Measurements from ENCODE around the gene SBF1. TPM values are rescaled to one million over a fixed set of nuclear protein-coding genes. Genes with fewer than 3 reads are reported as not detected.
A peak's percentile ranks its signal among the peaks of the same experiment; 100 is the strongest.

Gene SBF1
- total and polyA plus RNA-seq, 2 of the 13 experiments (the other 11 are each of a cell fraction or from before 2014, with no cell fraction given): 31.7 to 40.9 TPM

DNA sequence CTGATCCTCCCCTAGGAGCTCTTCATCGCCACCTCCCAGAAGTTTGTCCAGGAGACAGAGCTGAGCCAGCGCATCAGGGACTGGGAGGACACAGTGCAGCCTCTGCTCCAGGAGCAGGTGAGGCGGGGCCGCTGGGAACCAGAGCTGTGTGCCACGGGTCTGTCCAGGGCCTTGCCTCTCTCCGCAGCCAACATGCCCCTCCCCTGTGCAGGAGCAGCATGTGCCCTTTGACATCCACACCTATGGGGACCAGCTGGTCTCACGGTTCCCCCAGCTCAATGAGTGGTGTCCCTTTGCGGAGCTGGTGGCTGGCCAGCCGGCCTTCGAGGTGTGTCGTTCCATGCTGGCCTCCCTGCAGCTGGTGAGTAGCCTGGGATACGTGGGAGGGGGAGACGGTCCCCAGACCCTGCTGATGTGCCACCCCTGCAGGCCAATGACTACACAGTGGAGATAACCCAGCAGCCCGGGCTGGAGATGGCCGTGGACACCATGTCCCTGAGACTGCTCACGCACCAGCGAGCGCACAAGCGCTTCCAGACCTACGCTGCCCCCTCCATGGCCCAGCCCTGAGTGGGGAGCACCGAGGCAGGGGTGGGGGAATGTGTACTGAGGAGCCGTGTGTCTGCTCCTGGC lies 48.1 kb upstream of the SBF1 start:
- Histone ChIP-seq H3K9me3 (ENCODE audit: low read length) (no peaks in the 10 kb centered on the region), H3K79me2 (ENCODE audit: insufficient read depth, low read length) (peaks cover 20% of the 10 kb centered on the region), H3K36me3 (replicated peaks in 1 of 2; ENCODE audit: control insufficient read depth in 1 of 2, insufficient read depth in 2 of 2, low read length in 2 of 2) (peaks cover 16 to 43% of the 10 kb centered on the region in 2 experiments; a peak in 4 of 5 replicates), H3K4me2 (ENCODE audit: low read depth, low read length) (no peak overlapping the region), H3K4me1 (ENCODE audit: insufficient read depth, low read length) (peaks cover 28% of the 10 kb centered on the region), H4K20me1 (ENCODE audit: insufficient read depth, low read length) (peaks cover 19% of the 10 kb centered on the region), H3K27ac (ENCODE audit: extremely low read length, insufficient read depth, low read length) (no peak overlapping the region), H3K9ac (ENCODE audit: insufficient read depth, low read depth, low read length) (no peak overlapping the region), H2AFZ (ENCODE audit: low read length) (no peak overlapping the region), H3K4me3 (replicated peaks in 1 of 3; ENCODE audit: insufficient read depth in 1 of 3, low read depth in 2 of 3, low read length in 3 of 3) (no peak overlapping the region), H3K27me3 (ENCODE audit: control insufficient read depth in 1 of 2, insufficient read depth in 2 of 2, low read length in 2 of 2) (no peaks in the 10 kb centered on the region)
- TF ChIP-seq AGO2 (optimal IDR thresholded peaks at IDR 0.05; ENCODE audit: low read depth, low read length) (peak; percentile 89), PHF5A (CRISPR knock-in tag; IDR thresholded peaks at IDR 0.05; ENCODE audit: low read depth, unreplicated experiment) (no peak), AKAP8 (CRISPR knock-in tag; IDR thresholded peaks at IDR 0.05) (0 out of 2 replicates have a peak, but pooled peaks have one; percentile 23), RBFOX2 (IDR thresholded peaks at IDR 0.05; ENCODE audit: low read depth, low read length) (peak; percentile 46)
- no TSS peak for BruUV-seq (replicated peaks)
- ATAC-seq (no peak), FAIRE-seq (no peak), DNase-seq (ENCODE audit: low spot score) (no peak)
- POLR2A ChIA-PET: interaction anchor here (1.0 kb wide), 1 partner anchor 38 kb away, joined by 3 read pairs; no protein-coding TSS in a partner anchor
- in situ Hi-C loops (cut with HindIII; ENCODE audit: extremely low pct_ligation_motif_present, low pct_unique_long_range_greater_than_20kb) (no loop called here), intact Hi-C loops (cut with micrococcal nuclease; ENCODE audit: unreplicated experiment) (no loop called here)
- WGBS (ENCODE audit: low lambda C conversion rate): 98% methylated on average over 11 of the region's 22 CpGs
- CTCF ChIA-PET (ENCODE audit: low intra/inter-chr PET ratio, low total read pairs): no interaction called here

DNA sequence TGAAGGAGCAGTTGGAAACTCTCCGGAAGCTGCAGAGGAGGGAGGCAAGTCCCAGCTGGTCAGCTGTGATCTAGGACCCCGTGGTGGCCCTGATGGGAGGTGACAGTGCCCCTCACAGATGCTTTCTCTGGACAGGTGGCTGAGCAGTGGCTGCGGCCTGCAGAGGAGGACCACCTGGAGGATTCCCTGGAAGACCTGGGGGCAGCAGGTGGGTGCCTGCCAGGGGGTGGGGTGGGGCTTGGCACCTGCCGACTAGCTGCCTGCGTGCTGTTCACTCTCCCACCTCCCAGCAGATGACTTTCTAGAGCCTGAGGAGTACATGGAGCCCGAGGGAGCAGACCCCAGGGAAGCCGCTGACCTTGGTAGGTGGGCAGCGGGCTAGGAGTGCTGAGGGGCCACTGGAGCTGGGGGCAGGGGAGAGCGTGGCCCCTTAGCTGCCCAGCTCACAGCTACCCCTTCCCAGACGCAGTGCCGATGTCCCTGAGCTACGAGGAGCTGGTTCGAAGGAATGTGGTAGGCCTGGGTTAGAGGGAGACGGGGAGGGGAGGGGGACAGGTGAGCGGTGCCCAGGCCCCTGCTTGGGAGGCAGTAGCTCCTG lies 47.5 kb upstream of the SBF1 start:
- Histone ChIP-seq H3K4me2 (ENCODE audit: low read depth, low read length) (no peak overlapping the region), H3K27me3 (ENCODE audit: control insufficient read depth in 1 of 2, insufficient read depth in 2 of 2, low read length in 2 of 2) (no peaks in the 10 kb centered on the region), H3K9ac (ENCODE audit: insufficient read depth, low read depth, low read length) (no peak overlapping the region), H3K79me2 (ENCODE audit: insufficient read depth, low read length) (peaks cover 20% of the 10 kb centered on the region), H3K4me3 (replicated peaks in 1 of 3; ENCODE audit: insufficient read depth in 1 of 3, low read depth in 2 of 3, low read length in 3 of 3) (no peak overlapping the region), H3K27ac (ENCODE audit: extremely low read length, insufficient read depth, low read length) (no peak overlapping the region), H2AFZ (ENCODE audit: low read length) (no peak overlapping the region), H3K4me1 (ENCODE audit: insufficient read depth, low read length) (peaks cover 22% of the 10 kb centered on the region), H3K9me3 (ENCODE audit: low read length) (no peaks in the 10 kb centered on the region), H4K20me1 (ENCODE audit: insufficient read depth, low read length) (peaks cover 19% of the 10 kb centered on the region), H3K36me3 (replicated peaks in 1 of 2; ENCODE audit: control insufficient read depth in 1 of 2, insufficient read depth in 2 of 2, low read length in 2 of 2) (peaks cover 19 to 49% of the 10 kb centered on the region in 2 experiments; a peak in 4 of 5 replicates)
- ChIA-PET CTCF (ENCODE audit: low intra/inter-chr PET ratio, low total read pairs) (no interaction called here), POLR2A (interaction anchor here (1.0 kb wide), 1 partner anchor 38 kb away, joined by 3 read pairs; no protein-coding TSS in a partner anchor)
- BruUV-seq (replicated peaks): no TSS peak
- 97% methylated on average over 13 of the region's 15 CpGs for whole genome bisulfite sequencing (ENCODE audit: low lambda C conversion rate)
- DNase-seq (ENCODE audit: low spot score) (no peak), FAIRE-seq (no peak), ATAC-seq (no peak)
- intact Hi-C loops (cut with micrococcal nuclease; ENCODE audit: unreplicated experiment) (no loop called here), in situ Hi-C loops (cut with HindIII; ENCODE audit: extremely low pct_ligation_motif_present, low pct_unique_long_range_greater_than_20kb) (no loop called here)
- TF ChIP-seq SNRNP70 (IDR thresholded peaks at IDR 0.05; ENCODE audit: low read depth, low read length) (no peak), ZFP62 (CRISPR knock-in tag; IDR thresholded peaks at IDR 0.05) (no peak), DDIT3 (CRISPR knock-in tag; IDR thresholded peaks at IDR 0.05) (no peak), TAF15 (IDR thresholded peaks at IDR 0.05; ENCODE audit: low read depth, low read length, poor library complexity, severe bottlenecking) (no peak), ZNF460 (CRISPR knock-in tag; IDR thresholded peaks at IDR 0.05; ENCODE audit: borderline replicate concordance) (no peak), ZBTB43 (CRISPR knock-in tag; conservative IDR thresholded peaks at IDR 0.05) (no peak), HMG20B (CRISPR knock-in tag; conservative IDR thresholded peaks at IDR 0.05) (no peak), ZNF446 (CRISPR knock-in tag; IDR thresholded peaks at IDR 0.05) (no peak), ZFX (CRISPR knock-in tag; IDR thresholded peaks at IDR 0.05; ENCODE audit: low read depth) (no peak), ZBTB3 (CRISPR knock-in tag; IDR thresholded peaks at IDR 0.05; ENCODE audit: borderline replicate concordance, low read depth) (no peak), KLF13 (CRISPR knock-in tag; IDR thresholded peaks at IDR 0.05) (no peak), SMARCC2 (IDR thresholded peaks at IDR 0.05) (no peak)

Measured in HepG2 (cell line).